ENCODE results near the gene CEP44. TPM values are rescaled to one million over a fixed set of nuclear protein-coding genes. Genes with fewer than 3 reads are reported as not detected.
A peak's percentile ranks its signal among the peaks of the same experiment; 100 is the strongest.

CEP44 gene, protein sequence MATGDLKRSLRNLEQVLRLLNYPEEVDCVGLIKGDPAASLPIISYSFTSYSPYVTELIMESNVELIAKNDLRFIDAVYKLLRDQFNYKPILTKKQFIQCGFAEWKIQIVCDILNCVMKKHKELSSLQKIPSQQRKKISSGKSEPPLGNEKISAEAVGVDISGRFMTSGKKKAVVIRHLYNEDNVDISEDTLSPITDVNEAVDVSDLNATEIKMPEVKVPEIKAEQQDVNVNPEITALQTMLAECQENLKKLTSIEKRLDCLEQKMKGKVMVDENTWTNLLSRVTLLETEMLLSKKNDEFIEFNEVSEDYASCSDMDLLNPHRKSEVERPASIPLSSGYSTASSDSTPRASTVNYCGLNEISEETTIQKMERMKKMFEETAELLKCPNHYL
- 17.1 TPM for total RNA-seq
- polyA plus RNA-seq, result 13.9 TPM
- long read RNA-seq, donor 1, result 0 reads
- long read RNA-seq, donor 2, result 0 reads
- long read RNA-seq, donor 3, partial matches to known transcripts, result 16 of 16 reads
- long read RNA-seq, donor 3, other reads (novel, unspliced or antisense), result 0 of 16 reads
- long read RNA-seq, donor 4, full-length matches to known transcripts, result 2 of 2 reads
- long read RNA-seq, donor 4, partial matches to known transcripts, result 0 of 2 reads
- long read RNA-seq, donor 4, other reads (novel, unspliced or antisense), result 0 of 2 reads
- long read RNA-seq, donor 5, full-length matches to known transcripts, result 1 of 21 reads
- long read RNA-seq, donor 5, partial matches to known transcripts, result 20 of 21 reads
- long read RNA-seq, donor 5, other reads (novel, unspliced or antisense), result 0 of 21 reads
- long read RNA-seq, donor 6, result 0 reads
- long read RNA-seq, donor 7, partial matches to known transcripts, result 0 of 1 reads
- long read RNA-seq, donor 7, other reads (novel, unspliced or antisense), result 0 of 1 reads
- long read RNA-seq, donor 8, result 0 reads
- long read RNA-seq, donor 9, result 0 reads
- long read RNA-seq, donor 10, result 0 reads

DNA sequence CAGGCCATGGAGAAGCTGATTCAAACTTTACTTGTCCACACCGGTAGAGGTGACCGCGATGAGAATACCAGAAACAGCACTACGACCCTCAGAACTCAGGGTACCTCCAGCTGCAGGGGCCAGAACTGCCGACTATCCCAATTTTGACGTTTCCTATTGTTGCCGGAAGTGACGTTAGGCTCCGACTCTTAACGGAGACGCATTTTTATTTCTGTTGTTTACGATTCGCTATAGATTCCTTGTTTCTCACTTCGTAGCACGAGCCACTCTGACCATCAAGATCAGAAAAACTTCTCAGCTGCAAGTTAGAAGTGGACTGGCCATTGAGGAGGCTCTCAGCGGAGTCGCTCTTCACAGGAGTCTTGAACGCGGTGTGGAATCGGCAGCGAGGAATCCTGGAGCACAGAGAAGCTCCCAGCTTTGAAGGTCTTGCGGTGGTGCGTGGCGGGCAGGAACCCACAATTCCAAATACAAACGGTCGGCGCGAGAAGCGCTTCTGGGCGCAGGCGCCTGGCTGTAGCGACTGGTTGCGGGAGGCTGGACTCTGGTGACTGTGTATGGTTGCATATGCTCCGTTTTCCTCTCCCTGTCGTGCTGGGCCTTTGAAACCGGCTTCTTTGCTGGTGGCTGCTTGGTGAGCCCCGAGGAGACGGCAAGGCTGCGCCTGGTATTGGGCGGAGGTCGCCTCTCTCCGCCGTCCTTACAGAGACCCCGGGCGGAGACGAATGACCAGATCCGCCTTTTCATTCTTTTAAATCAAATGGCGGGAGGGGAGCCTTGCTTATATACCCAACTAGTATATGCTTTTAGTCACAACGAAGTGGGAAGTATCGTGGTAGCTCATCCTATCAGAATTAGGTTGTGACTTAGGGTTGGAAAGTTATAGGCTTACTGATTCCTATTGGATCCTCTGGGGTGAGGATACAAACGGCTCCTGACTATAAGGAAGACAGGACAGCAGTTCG is at the start of gene CEP44, which contains the start of gene FBXO8:
Gene CEP44 (plus strand): TSS at position 405 of the 965 bp plus-strand sequence. CDS start 15,211 bp downstream, outside the sequence.
Gene FBXO8 (minus strand): TSS at position 161 of the 965 bp plus-strand sequence. CDS start 20,575 bp downstream, outside the sequence.
- H3K27ac ChIP-seq (ENCODE audit: low read depth in 1 of 2, low read length in 1 of 2), result peak within 1 kb of the TSS; percentile 98 to 99
- under 1% methylated on average over 52 of the region's 52 CpGs for WGBS
- H3K4me3 ChIP-seq (ENCODE audit: low read length in 2 of 2), result peak within 1 kb of the TSS; percentile 80 to 87
- H3K27me3 ChIP-seq (ENCODE audit: control insufficient read depth in 2 of 2, insufficient read depth in 1 of 2, low read length in 1 of 2), result no peaks in the 10 kb centered on the region
- no peaks in the 10 kb centered on the region for H3K9me3 ChIP-seq (ENCODE audit: control insufficient read depth in 2 of 2, insufficient read depth in 1 of 2, low read length in 1 of 2)
- peaks cover 0 to 10% of the 10 kb centered on the region in 2 donors for H3K36me3 ChIP-seq (ENCODE audit: control insufficient read depth in 2 of 2, insufficient read depth in 2 of 2, low read length in 1 of 2)
- DNase-seq (ENCODE audit: low read depth in 6 of 9, low spot score in 9 of 9), result peak; percentile 77 to 94 (median 83)
- peaks cover 0 to 8% of the 10 kb centered on the region in 2 donors for H3K4me1 ChIP-seq (ENCODE audit: control insufficient read depth in 2 of 2, insufficient read depth in 2 of 2, low read length in 2 of 2)

DNA sequence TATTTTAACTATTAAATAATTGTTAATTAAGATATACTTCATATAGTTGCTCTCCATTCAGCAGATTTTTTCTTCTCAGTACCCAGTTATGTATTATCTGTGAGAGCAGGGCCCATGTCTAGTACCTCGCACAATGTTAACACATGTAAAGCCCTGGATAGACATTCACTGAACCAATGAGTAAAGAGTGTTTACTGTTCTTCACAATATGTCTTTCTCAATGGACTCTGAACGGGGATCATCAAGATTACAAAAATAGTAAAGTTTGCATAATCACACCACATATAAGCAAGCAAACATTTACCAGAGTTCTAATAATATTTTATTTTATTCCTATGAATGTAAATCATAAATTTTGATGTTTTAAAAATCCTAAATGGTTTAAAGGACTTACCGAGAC is 47.4 kb upstream of the CEP44 start:
- 81% methylated on average over 3 of the region's 3 CpGs for WGBS
- peaks cover 3 to 14% of the 10 kb centered on the region in 2 donors for H3K36me3 ChIP-seq (ENCODE audit: control insufficient read depth in 2 of 2, insufficient read depth in 2 of 2, low read length in 1 of 2)
- no peaks in the 10 kb centered on the region for H3K4me1 ChIP-seq (ENCODE audit: control insufficient read depth in 2 of 2, insufficient read depth in 2 of 2, low read length in 2 of 2)
- H3K27me3 ChIP-seq (ENCODE audit: control insufficient read depth in 2 of 2, insufficient read depth in 1 of 2, low read length in 1 of 2), result no peaks in the 10 kb centered on the region
- no peak overlapping the region for H3K4me3 ChIP-seq (ENCODE audit: low read length in 2 of 2)
- H3K9me3 ChIP-seq (ENCODE audit: control insufficient read depth in 2 of 2, insufficient read depth in 1 of 2, low read length in 1 of 2), result no peaks in the 10 kb centered on the region
- no peak for DNase-seq (ENCODE audit: low read depth in 6 of 9, low spot score in 9 of 9)
- H3K27ac ChIP-seq (ENCODE audit: low read depth in 1 of 2, low read length in 1 of 2), result no peak overlapping the region

DNA sequence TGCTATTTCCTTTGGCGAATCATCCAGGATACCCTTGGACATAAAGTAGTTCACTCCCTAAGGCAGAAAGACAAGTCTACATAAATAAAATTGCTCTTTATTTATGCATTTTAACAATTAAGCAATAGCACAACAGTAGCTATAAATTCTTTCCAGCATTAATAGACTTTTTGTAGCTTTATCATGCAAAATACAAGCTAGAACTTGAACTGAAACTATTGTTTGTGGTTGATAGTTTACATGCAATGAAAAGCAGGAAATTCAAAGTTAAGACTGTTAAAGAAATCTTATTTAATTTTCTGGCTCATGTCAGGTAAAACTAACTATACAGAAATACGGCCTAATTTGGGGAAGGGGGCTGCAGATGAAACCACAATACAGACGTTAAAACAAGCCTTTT is 42.5 kb upstream of the CEP44 start:
- no peak for DNase-seq (ENCODE audit: low read depth in 6 of 9, low spot score in 9 of 9)
- Histone ChIP-seq H3K4me1 (ENCODE audit: control insufficient read depth in 2 of 2, insufficient read depth in 2 of 2, low read length in 2 of 2) (no peaks in the 10 kb centered on the region), H3K9me3 (ENCODE audit: control insufficient read depth in 2 of 2, insufficient read depth in 1 of 2, low read length in 1 of 2) (no peaks in the 10 kb centered on the region), H3K4me3 (ENCODE audit: low read length in 2 of 2) (no peak overlapping the region), H3K36me3 (ENCODE audit: control insufficient read depth in 2 of 2, insufficient read depth in 2 of 2, low read length in 1 of 2) (peaks cover 3 to 14% of the 10 kb centered on the region in 2 donors), H3K27me3 (ENCODE audit: control insufficient read depth in 2 of 2, insufficient read depth in 1 of 2, low read length in 1 of 2) (no peaks in the 10 kb centered on the region), H3K27ac (ENCODE audit: low read depth in 1 of 2, low read length in 1 of 2) (no peak overlapping the region)
- WGBS, result 95% methylated on average over 3 of the region's 3 CpGs

DNA sequence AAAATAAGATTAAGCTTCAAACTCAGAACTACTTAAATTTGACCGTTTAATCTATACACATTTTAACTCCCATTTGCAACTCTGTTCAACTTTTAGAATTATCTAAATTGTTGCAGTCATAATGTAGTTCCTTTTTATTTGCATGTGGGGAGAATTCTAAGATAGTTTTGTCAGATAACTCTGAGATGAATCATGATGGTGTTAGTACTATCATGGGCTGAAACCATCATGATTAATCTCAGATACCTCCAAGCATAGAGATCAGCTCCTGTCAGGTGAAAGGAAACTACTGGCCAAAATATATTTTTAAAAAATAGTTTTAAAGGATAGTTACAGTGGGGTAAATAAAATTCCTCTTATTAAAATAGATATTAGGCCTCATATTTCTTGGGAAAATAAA is 39.3 kb upstream of the CEP44 start:
- peaks cover 0 to 5% of the 10 kb centered on the region in 2 donors for H3K36me3 ChIP-seq (ENCODE audit: control insufficient read depth in 2 of 2, insufficient read depth in 2 of 2, low read length in 1 of 2)
- 54% methylated on average over 1 of the region's 1 CpG for WGBS
- no peak for DNase-seq (ENCODE audit: low read depth in 6 of 9, low spot score in 9 of 9)
- H3K9me3 ChIP-seq (ENCODE audit: control insufficient read depth in 2 of 2, insufficient read depth in 1 of 2, low read length in 1 of 2), result no peaks in the 10 kb centered on the region
- no peaks in the 10 kb centered on the region for H3K4me1 ChIP-seq (ENCODE audit: control insufficient read depth in 2 of 2, insufficient read depth in 2 of 2, low read length in 2 of 2)
- H3K27ac ChIP-seq (ENCODE audit: low read depth in 1 of 2, low read length in 1 of 2), result no peak overlapping the region
- H3K27me3 ChIP-seq (ENCODE audit: control insufficient read depth in 2 of 2, insufficient read depth in 1 of 2, low read length in 1 of 2), result no peaks in the 10 kb centered on the region
- H3K4me3 ChIP-seq (ENCODE audit: low read length in 2 of 2), result no peak overlapping the region

DNA sequence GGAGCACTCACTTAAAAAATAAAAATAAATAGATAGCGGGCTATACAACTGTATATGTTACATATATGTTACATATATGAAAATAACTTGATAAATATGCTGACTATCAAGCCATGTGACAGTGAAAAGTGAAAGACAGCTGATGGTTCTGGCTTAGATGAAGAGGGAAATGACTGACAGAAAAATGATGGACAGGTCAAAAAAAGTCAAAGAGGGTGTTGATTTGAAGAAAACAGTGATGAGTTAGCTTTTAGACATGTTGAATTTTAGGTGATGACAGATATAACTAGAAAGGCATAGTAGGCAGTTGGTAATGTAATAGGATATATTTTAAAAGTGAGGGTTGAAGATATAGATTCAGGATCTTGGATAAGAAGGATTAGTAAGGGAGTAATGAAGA is 38.0 kb upstream of the CEP44 start:
- H3K9me3 ChIP-seq (ENCODE audit: control insufficient read depth in 2 of 2, insufficient read depth in 1 of 2, low read length in 1 of 2), result no peaks in the 10 kb centered on the region
- DNase-seq (ENCODE audit: low read depth in 6 of 9, low spot score in 9 of 9), result no peak
- no peaks in the 10 kb centered on the region for H3K36me3 ChIP-seq (ENCODE audit: control insufficient read depth in 2 of 2, insufficient read depth in 2 of 2, low read length in 1 of 2)
- H3K4me1 ChIP-seq (ENCODE audit: control insufficient read depth in 2 of 2, insufficient read depth in 2 of 2, low read length in 2 of 2), result no peaks in the 10 kb centered on the region
- WGBS, result 99% methylated on average over 1 of the region's 1 CpG
- no peak overlapping the region for H3K27ac ChIP-seq (ENCODE audit: low read depth in 1 of 2, low read length in 1 of 2)
- H3K27me3 ChIP-seq (ENCODE audit: control insufficient read depth in 2 of 2, insufficient read depth in 1 of 2, low read length in 1 of 2), result no peaks in the 10 kb centered on the region
- no peak overlapping the region for H3K4me3 ChIP-seq (ENCODE audit: low read length in 2 of 2)

DNA sequence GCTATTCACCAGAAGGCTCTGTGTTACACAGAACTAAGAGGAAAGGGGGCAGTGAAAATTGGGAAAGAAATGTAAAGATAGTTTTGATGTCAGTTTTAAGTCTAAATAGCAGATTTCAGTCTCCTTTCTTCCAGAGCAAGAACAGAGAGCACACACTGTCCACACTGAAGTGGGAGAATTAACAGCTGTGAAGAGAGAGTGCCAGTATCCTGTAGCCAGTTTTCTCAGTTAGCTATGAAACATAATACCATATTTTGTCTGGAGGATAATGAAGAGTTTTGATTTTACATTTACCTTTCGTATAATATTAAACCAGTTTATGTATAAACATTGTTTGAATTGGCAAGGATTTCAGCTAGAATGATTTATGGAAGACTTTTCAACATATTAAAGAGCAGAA is 35.3 kb upstream of the CEP44 start:
- Histone ChIP-seq H3K9me3 (ENCODE audit: control insufficient read depth in 2 of 2, insufficient read depth in 1 of 2, low read length in 1 of 2) (no peaks in the 10 kb centered on the region), H3K4me1 (ENCODE audit: control insufficient read depth in 2 of 2, insufficient read depth in 2 of 2, low read length in 2 of 2) (no peaks in the 10 kb centered on the region), H3K36me3 (ENCODE audit: control insufficient read depth in 2 of 2, insufficient read depth in 2 of 2, low read length in 1 of 2) (no peaks in the 10 kb centered on the region), H3K27ac (ENCODE audit: low read depth in 1 of 2, low read length in 1 of 2) (no peak overlapping the region), H3K4me3 (ENCODE audit: low read length in 2 of 2) (no peak overlapping the region), H3K27me3 (ENCODE audit: control insufficient read depth in 2 of 2, insufficient read depth in 1 of 2, low read length in 1 of 2) (no peaks in the 10 kb centered on the region)
- DNase-seq (ENCODE audit: low read depth in 6 of 9, low spot score in 9 of 9), result no peak
- 96% methylated on average over 1 of the region's 1 CpG for WGBS

DNA sequence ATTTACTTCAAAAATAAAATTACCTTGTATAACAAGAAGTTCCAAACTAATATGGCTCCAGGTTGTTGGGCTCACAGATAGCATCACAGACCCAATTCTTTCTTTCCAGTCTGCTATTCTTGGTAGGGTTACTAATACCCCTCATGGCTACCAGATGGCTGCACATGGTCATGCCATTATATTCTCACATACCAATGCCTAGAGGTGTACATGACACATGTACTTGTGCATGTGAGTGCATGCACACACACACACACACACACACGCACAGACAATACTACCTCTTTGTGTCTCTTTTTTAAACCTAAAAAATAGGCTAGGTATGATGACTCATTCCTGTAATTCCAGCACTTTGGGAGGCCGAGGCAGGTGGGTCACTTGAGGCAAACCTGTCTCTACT is 31.3 kb upstream of the CEP44 start:
- no peak overlapping the region for H3K27ac ChIP-seq (ENCODE audit: low read depth in 1 of 2, low read length in 1 of 2)
- H3K4me1 ChIP-seq (ENCODE audit: control insufficient read depth in 2 of 2, insufficient read depth in 2 of 2, low read length in 2 of 2), result no peaks in the 10 kb centered on the region
- H3K4me3 ChIP-seq (ENCODE audit: low read length in 2 of 2), result no peak overlapping the region
- H3K36me3 ChIP-seq (ENCODE audit: control insufficient read depth in 2 of 2, insufficient read depth in 2 of 2, low read length in 1 of 2), result peaks cover 0 to 6% of the 10 kb centered on the region in 2 donors
- no peaks in the 10 kb centered on the region for H3K9me3 ChIP-seq (ENCODE audit: control insufficient read depth in 2 of 2, insufficient read depth in 1 of 2, low read length in 1 of 2)
- 98% methylated on average over 2 of the region's 2 CpGs for WGBS
- no peak for DNase-seq (ENCODE audit: low read depth in 6 of 9, low spot score in 9 of 9)
- H3K27me3 ChIP-seq (ENCODE audit: control insufficient read depth in 2 of 2, insufficient read depth in 1 of 2, low read length in 1 of 2), result no peaks in the 10 kb centered on the region

DNA sequence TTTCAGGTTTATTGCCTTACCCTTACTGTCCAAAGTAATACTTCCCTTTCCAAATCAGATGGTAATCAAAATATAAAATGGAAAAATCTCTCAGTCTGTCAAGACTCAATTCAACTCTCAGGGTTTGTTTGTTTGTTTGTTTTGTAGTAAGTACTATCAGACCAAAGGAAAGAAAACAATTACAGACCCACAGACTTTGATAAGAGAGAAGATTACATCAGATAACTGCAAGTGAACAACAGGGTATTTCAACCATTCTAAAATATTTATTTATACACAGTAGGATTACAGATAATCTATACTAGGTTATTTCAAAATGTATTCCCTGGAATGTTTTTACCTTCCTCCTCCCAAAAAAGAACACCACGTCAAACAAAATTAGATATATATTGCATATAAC is 29.1 kb upstream of the CEP44 start:
- H3K4me3 ChIP-seq (ENCODE audit: low read length in 2 of 2), result no peak overlapping the region
- H3K27ac ChIP-seq (ENCODE audit: low read depth in 1 of 2, low read length in 1 of 2), result no peak overlapping the region
- peaks cover 0 to 16% of the 10 kb centered on the region in 2 donors for H3K36me3 ChIP-seq (ENCODE audit: control insufficient read depth in 2 of 2, insufficient read depth in 2 of 2, low read length in 1 of 2)
- H3K4me1 ChIP-seq (ENCODE audit: control insufficient read depth in 2 of 2, insufficient read depth in 2 of 2, low read length in 2 of 2), result no peaks in the 10 kb centered on the region
- WGBS, result 99% methylated on average over 1 of the region's 1 CpG
- H3K9me3 ChIP-seq (ENCODE audit: control insufficient read depth in 2 of 2, insufficient read depth in 1 of 2, low read length in 1 of 2), result no peaks in the 10 kb centered on the region
- no peak for DNase-seq (ENCODE audit: low read depth in 6 of 9, low spot score in 9 of 9)
- no peaks in the 10 kb centered on the region for H3K27me3 ChIP-seq (ENCODE audit: control insufficient read depth in 2 of 2, insufficient read depth in 1 of 2, low read length in 1 of 2)
